Amniotic epithelial cell (primary cell): Measurements from ENCODE around the gene TMEM63B.
A peak's percentile ranks its signal among the peaks of the same experiment; 100 is the strongest.
"Not testable (repeated sequence)": the region's sequence is repeated elsewhere in the genome, so short reads cannot be mapped to it uniquely, and the experiment has no call there.

ENCODE experiments used
- DNase-seq: peaks from one replicate; pipeline ENCODE4 v3.0.0-alpha.2; 2010; ENCODE audit warnings: low read depth

TMEM63B gene

DNA sequence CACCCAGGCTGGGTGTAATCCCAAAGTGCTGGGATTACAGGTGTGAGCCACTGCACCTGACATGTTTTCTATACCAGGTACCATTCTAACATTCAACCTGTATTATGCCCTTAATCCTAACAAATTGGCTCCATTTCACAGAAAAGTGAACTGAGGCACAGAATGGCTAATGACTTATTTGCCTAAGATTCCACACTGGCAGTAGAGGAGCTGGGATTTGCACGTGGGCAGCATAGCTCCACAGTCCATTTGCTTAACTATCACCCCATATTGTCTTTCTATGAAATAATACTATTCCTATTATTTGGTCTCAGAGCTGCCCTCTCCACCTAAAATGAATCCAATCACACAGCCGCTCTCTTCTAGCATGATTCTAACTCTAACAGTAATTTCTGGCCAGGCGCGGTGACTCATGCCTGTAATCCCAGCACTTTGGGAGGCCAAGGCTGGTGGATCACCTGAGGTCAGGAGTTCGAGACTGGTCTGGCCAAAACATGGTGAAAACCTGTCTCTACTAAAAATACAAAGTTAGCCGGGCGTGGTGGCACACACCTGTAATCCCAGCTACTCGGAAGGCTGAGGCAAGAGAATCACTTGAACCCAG is 66.1 kb downstream of the TMEM63B start:
- no peak for DNase-seq

GRCh38 chr6:44194326-44194725 is 67.0 kb downstream of the TMEM63B start:
- DNase-seq = no peak

DNA sequence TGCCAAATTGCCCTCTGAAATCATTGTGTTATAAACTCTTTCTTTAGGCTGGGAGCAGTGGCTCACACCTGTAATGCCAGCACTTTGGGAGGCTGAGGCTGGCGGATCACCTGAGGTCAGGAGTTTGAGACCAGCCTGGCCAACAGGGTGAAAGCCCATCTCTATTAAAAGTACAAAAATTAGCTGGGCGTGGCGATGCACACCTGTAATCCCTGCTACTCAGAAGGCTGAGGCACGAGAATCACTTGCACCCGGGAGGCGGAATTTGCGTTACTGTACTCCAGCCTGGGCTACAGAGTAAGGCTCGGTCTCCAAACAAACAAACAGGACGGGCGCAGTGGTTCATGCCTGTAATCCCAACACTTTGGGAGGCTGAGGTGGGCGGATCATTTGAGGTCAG is 69.0 kb downstream of the TMEM63B start:
- not testable (repeated sequence) for DNase-seq

GRCh38 chr6:44198684-44199083 is 71.3 kb downstream of the TMEM63B start:
- DNase-seq = no peak

DNA sequence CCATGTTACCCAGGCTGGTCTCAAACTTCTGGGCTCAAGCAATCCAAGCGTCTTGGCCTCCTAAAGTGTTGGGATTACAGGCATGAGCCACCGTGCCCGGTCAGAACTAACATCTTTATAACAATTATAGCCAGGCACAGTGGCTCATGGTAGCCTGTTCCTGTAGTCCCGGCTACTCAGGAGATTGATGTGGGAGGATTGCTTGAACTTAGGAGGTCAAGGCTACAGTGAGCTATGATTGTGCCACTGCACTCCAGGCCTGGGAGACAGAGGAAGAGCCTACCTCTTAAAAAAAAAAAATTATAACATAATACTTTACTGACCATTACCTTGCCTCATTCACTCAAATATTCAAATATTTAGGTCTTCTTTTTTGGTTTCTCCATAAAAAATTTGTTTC is 72.5 kb downstream of the TMEM63B start:
- DNase-seq = no peak

DNA sequence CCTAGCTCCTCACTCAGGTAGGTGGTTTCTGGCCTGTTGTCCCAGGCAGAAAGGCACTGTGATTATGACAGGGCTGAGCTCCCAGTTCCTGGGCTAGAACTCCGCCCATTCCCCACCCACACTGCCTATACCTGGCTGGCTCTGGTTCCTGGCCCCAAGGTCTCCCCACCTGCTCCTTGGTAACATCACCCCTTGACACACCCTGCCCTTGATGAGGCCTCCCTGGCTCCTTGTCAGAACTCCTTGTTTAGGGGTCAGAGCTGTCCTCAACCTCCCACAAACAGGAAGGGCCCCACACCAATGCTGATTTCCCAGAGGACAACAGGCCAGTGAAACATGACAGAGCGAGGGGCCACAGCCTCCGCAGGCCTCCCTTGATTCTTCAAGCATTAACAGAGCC is 73.8 kb downstream of the TMEM63B start:
- no peak for DNase-seq

GRCh38 chr6:44201638-44202303 is 74.4 kb downstream of the TMEM63B start:
- DNase-seq = no peak

- DNase-seq = no peak
Measured at GRCh38 chr6:44202332-44202971, 75.1 kb downstream of the TMEM63B start.

DNA sequence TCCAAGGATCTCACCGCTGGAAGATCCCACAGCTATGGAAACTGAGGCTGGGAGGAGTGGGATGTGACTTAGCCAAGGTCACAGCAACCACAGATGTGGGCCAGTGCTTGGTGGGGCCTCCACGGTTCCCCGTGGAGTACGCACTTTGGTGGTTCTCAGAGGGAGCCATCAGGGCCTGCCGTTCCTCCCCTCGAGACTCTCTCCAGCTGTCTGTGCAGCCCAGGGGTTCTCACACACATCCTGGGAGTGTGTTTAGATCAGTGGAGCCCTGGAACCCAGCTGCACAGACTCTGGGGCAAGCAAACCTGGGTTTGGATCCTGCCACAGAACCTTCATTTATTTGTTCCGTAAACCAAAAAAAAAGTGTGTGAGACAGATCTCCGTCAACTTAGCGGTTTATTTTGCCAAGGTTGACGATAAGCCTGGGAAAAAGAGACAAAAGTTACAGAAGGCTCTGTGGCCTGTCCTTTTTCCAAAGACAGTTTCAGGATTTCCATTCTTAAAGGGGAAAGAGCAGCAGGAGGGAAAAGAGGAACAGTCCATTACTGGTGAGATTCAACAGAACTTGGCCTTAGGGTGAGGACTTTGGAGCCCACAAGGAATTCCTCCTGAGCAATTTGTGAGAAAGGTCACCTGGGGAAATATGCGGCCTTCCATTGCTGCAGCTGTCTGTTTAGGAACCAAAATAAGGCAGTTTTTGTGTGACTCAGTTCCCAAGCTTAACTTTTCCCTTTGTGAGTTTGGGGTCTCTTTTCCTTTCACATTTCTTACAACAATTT is 75.8 kb downstream of the TMEM63B start:
- no peak for DNase-seq

DNA sequence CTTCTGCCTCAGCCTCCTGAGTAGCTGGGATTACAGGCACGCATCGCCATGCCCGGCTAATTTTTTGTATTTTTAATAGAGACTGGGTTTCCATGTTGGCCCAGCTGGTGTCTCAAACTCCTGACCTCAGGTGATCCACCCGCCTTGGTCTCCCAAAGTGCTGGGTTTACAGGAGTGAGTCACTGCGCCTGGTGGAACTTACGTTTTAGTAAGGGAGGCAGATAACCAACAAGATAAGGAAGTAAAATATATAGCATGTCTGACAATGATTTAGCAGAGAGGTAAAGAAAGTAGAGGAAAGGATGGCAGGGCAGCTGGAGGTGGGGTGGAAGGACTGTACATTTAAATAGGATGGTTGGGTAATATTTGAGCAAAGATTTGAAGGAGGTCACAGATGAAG is 76.6 kb downstream of the TMEM63B start:
- peak; percentile 47 for DNase-seq
